Prostate gland (tissue), 2 donors: ENCODE data around the gene HNRNPF. TPM values are rescaled to one million over a fixed set of nuclear protein-coding genes. Genes with fewer than 3 reads are reported as not detected.
A peak's percentile ranks its signal among the peaks of the same experiment; 100 is the strongest.

Experiments
- DNase-seq: peaks from one replicate; pipeline ENCODE4 v3.0.0-alpha.2; 2019; ENCODE audit warnings: low spot score
- H3K27ac ChIP-seq, 2 donors: fragments of 200-600 bp; sonication (generic); 2 replicates each; pipeline ENCODE4 v1.5.1; 2017 to 2019
- H3K27me3 ChIP-seq: fragments of 200-600 bp; sonication (generic); replicated peaks from 2 replicates; pipeline ENCODE4 v1.5.1; 2019; ENCODE audit not compliant: insufficient read depth
- H3K36me3 ChIP-seq, 2 donors: fragments of 200-600 bp; sonication (generic); 1 replicate in 1 of 2; 2 replicates in 1 of 2; pipeline versions ENCODE4 v1.5.1 to v1.8.1; 2017 to 2019
- H3K4me1 ChIP-seq: fragments of 200-600 bp; sonication (generic); replicated peaks from 2 replicates; pipeline ENCODE4 v1.5.1; 2019
- H3K4me3 ChIP-seq, 2 donors: fragments of 200-600 bp; sonication (generic); 2 replicates each; pipeline ENCODE4 v1.5.1; 2017 to 2019
- H3K9me3 ChIP-seq: fragments of 200-600 bp; sonication (generic); 2 replicates; pipeline ENCODE4 v1.5.1; 2017
- CTCF ChIP-seq, 4 experiments: fragments of 200-600 bp in 2 of 4; fragments of 450-650 bp in 2 of 4; sonication (generic) in 2 of 4; IDR thresholded peaks; 1 replicate in 3 of 4; 2 replicates in 1 of 4; pipeline ENCODE4 v1.5.1; 2016 to 2019; ENCODE audit warnings: antibody characterized with exemption in 4 of 4, mild to moderate bottlenecking in 2 of 4, moderate library complexity in 2 of 4
- POLR2A ChIP-seq: fragments of 450-650 bp; IDR thresholded peaks from one replicate; pipeline ENCODE4 v1.6.1; 2016; ENCODE audit warnings: antibody characterized with exemption, mild to moderate bottlenecking
- POLR2AphosphoS5 ChIP-seq: sonication (generic); formaldehyde crosslinking; IDR thresholded peaks from one replicate; pipeline ENCODE4 v1.6.1; 2017; ENCODE audit warnings: antibody characterized with exemption
- whole genome bisulfite sequencing: methylation state at CpG from one replicate; pipeline ENCODE4 v1.1.5; 2018; 5-methylcytosine and 5-hydroxymethylcytosine counted together
- intact Hi-C: fragments of 100-400 bp; cut with DNase I; formaldehyde crosslinking; loops from one replicate; pipeline ENCODE4 v1.14.2; 2022
- total RNA-seq, 2 donors: library from RNA; depleted of rRNA; stranded (reverse); fragments of >200 nt; gene quantifications; one replicate each; pipeline ENCODE4 v1.1.0, GENCODE V29; 2016

HNRNPF gene
- total RNA-seq, 2 donors from 2014 or later, result 175 to 199 TPM

GRCh38 chr10:43440463-43441134 is 31.6 kb upstream of the HNRNPF start:
- Histone ChIP-seq H3K27me3 (no peaks in the 10 kb centered on the region), H3K9me3 (no peaks in the 10 kb centered on the region), H3K36me3 (no peaks in the 10 kb centered on the region), H3K27ac (no peak overlapping the region), H3K4me3 (no peak overlapping the region), H3K4me1 (no peaks in the 10 kb centered on the region)
- intact Hi-C loops, result no loop called here
- 91% methylated on average over 5 of the region's 5 CpGs for WGBS
- DNase-seq, result no peak
- TF ChIP-seq POLR2A (no peak), POLR2AphosphoS5 (no peak), CTCF (IDR thresholded peaks at IDR 0.05) (no peak)

- H3K4me1 ChIP-seq, result no peaks in the 10 kb centered on the region
- H3K27ac ChIP-seq, result peak overlapping the region; percentile 94 to 97
- 8% methylated on average over 30 of the region's 30 CpGs for WGBS
- no peaks in the 10 kb centered on the region for H3K36me3 ChIP-seq
- no peak for DNase-seq
- no peaks in the 10 kb centered on the region for H3K9me3 ChIP-seq
- H3K27me3 ChIP-seq, result no peaks in the 10 kb centered on the region
- no peak for TF ChIP-seq POLR2AphosphoS5
- no peak for TF ChIP-seq POLR2A
- no peak for TF ChIP-seq CTCF (IDR thresholded peaks at IDR 0.05)
- intact Hi-C loops, result loop anchor here (2.0 kb wide), 1 partner anchor 17 kb away; no protein-coding TSS in a partner anchor
- H3K4me3 ChIP-seq, result peak overlapping the region; percentile 62 to 82
Observed at GRCh38 chr10:43437141-43437870, 28.3 kb upstream of the HNRNPF start.

- Histone ChIP-seq H3K36me3 (no peaks in the 10 kb centered on the region), H3K9me3 (no peaks in the 10 kb centered on the region), H3K27ac (peak within 1 kb of the TSS; percentile 94 to 97), H3K4me1 (no peaks in the 10 kb centered on the region), H3K4me3 (peak within 1 kb of the TSS; percentile 62 to 82), H3K27me3 (no peaks in the 10 kb centered on the region)
- TF ChIP-seq CTCF (IDR thresholded peaks at IDR 0.05) (peak in 2 of 4 experiments; percentile 12 to 37), POLR2AphosphoS5 (peak; percentile 68), POLR2A (peak; percentile 92)
- peak; percentile 82 for DNase-seq
- under 1% methylated on average over 45 of the region's 69 CpGs for WGBS
- intact Hi-C loops, result loop anchor here (2.0 kb wide), 1 partner anchor 16 kb away; no protein-coding TSS in a partner anchor
Observed at GRCh38 chr10:43436291-43437140, 27.5 kb upstream of the HNRNPF start, which contains the start of gene ZNF487. TSS of gene ZNF487 (plus strand) at chr10:43437111. CDS start at chr10:43475814, 38,703 bp downstream.

- no peaks in the 10 kb centered on the region for H3K9me3 ChIP-seq
- no peaks in the 10 kb centered on the region for H3K36me3 ChIP-seq
- no peak overlapping the region for H3K4me3 ChIP-seq
- TF ChIP-seq POLR2A (no peak), CTCF (IDR thresholded peaks at IDR 0.05) (no peak), POLR2AphosphoS5 (no peak)
- H3K27ac ChIP-seq, result no peak overlapping the region
- 94% methylated on average over 8 of the region's 8 CpGs for WGBS
- no peaks in the 10 kb centered on the region for H3K4me1 ChIP-seq
- no peak for DNase-seq
- no peaks in the 10 kb centered on the region for H3K27me3 ChIP-seq
- intact Hi-C loops, result no loop called here
Observed at GRCh38 chr10:43430926-43431663, 22.1 kb upstream of the HNRNPF start.
